Mucosa of descending colon (tissue), 3 donors: Measurements from ENCODE around the gene RHBDF2. TPM values are rescaled to one million over a fixed set of nuclear protein-coding genes. Genes with fewer than 3 reads are reported as not detected.

ENCODE experiments used
- ATAC-seq: fragments of 200-7000 bp; cut with Tn5 transposase; one replicate; pipeline ENCODE4 v1.9.1; 2020; ENCODE audit warnings: mild to moderate bottlenecking, moderate library complexity
- DNase-seq, 3 donors: peaks; one replicate each; pipeline ENCODE4 v3.0.0-alpha.2; 2020
- H3K36me3 ChIP-seq: fragments of 200-600 bp; one replicate; pipeline ENCODE4 v1.8.0; 2021; ENCODE audit warnings: low read depth, mild to moderate bottlenecking
- H3K4me1 ChIP-seq: fragments of 200-600 bp; one replicate; pipeline ENCODE4 v1.8.0; 2021; ENCODE audit warnings: low read depth, mild to moderate bottlenecking
- H3K4me3 ChIP-seq: fragments of 200-600 bp; one replicate; pipeline ENCODE4 v1.8.0; 2021; ENCODE audit warnings: mild to moderate bottlenecking
- H3K9me3 ChIP-seq: fragments of 200-600 bp; one replicate; pipeline ENCODE4 v1.8.0; 2021; ENCODE audit warnings: mild to moderate bottlenecking
- intact Hi-C, 2 donors: fragments of 100-400 bp; cut with DNase I in 1 of 2; cut with micrococcal nuclease in 1 of 2; formaldehyde crosslinking; loops; one replicate each; pipeline versions ENCODE4 v1.11.0 to v1.11.1; 2022; cut with DNase I, micrococcal nuclease
- total RNA-seq, 3 donors: library from RNA; stranded (reverse); fragmentation: NEBNext Ultra II Directional in 2 of 3; extraction: Animal tissue kit (Norgen Biotek cat#: 25700) in 2 of 3; gene quantifications; one replicate each; pipeline versions ENCODE4 v1.2.1 to v1.2.4, GENCODE V29; 2021 to 2023
- TF ChIP-seq, protein P1 (sequence below): fragments of 200-600 bp; IDR thresholded peaks from one replicate; pipeline ENCODE4 v1.8.0; 2022; ENCODE audit warnings: antibody characterized with exemption, mild to moderate bottlenecking
- donor health status: DM: no; HTN: no; CAD: no; lungs with moderate emphysema.
- donor health status: DM: no; HTN: no; CAD: no.
- donor health status: DM: no; HTN: yes; CAD: no.

RHBDF2 gene
- total RNA-seq, 3 donors from 2014 or later, result 11.2 to 20.8 (median 18.9) TPM

DNA sequence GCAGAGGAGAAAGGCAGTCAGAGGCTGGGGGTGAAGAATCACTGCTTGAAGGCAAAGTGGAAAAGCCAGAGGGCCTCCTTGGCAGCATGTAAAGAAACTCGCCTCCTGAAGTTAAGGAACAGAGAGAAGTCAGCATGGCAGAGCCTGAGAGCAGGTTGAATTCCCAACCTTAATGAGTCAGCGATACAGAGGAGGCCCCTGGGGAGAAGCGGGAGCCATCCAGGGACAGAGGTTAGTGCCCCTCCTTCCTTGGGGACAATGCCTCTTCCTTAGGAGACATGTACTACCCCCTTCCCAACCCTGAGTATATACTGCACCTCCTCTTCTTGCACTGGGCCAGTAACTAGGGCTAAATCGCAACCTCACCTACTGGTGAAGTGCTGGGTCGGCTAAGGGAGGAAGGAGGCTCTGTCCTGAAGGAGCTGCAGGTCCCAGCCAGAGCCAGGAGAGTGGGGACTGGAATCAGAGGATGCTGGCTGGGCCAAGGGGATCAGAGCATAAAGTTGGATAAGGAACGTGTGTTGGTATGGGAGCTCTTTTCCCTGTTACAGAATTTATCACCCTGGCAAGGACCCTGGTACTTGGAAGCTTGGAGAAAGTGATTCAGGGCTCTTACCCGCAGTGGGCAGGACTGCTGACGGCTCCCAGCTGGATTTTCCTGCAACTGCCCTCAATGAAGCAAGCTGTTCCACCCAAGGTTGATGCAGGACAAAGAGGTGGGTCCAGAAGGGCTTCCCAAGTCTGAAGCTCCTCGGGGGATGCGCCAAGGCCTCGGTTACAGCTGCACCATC lies 39.3 kb downstream of the RHBDF2 start:
- peak in 1 of 3 donors; percentile 31 for DNase-seq
- ATAC-seq, result no peak
- intact Hi-C loops, result no loop called here
- Histone ChIP-seq H3K36me3 (no peaks in the 10 kb centered on the region), H3K4me3 (no peak overlapping the region), H3K9me3 (no peaks in the 10 kb centered on the region), H3K4me1 (no peaks in the 10 kb centered on the region)
- TF ChIP-seq, protein P1, sequence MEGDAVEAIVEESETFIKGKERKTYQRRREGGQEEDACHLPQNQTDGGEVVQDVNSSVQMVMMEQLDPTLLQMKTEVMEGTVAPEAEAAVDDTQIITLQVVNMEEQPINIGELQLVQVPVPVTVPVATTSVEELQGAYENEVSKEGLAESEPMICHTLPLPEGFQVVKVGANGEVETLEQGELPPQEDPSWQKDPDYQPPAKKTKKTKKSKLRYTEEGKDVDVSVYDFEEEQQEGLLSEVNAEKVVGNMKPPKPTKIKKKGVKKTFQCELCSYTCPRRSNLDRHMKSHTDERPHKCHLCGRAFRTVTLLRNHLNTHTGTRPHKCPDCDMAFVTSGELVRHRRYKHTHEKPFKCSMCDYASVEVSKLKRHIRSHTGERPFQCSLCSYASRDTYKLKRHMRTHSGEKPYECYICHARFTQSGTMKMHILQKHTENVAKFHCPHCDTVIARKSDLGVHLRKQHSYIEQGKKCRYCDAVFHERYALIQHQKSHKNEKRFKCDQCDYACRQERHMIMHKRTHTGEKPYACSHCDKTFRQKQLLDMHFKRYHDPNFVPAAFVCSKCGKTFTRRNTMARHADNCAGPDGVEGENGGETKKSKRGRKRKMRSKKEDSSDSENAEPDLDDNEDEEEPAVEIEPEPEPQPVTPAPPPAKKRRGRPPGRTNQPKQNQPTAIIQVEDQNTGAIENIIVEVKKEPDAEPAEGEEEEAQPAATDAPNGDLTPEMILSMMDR, result no peak

DNA sequence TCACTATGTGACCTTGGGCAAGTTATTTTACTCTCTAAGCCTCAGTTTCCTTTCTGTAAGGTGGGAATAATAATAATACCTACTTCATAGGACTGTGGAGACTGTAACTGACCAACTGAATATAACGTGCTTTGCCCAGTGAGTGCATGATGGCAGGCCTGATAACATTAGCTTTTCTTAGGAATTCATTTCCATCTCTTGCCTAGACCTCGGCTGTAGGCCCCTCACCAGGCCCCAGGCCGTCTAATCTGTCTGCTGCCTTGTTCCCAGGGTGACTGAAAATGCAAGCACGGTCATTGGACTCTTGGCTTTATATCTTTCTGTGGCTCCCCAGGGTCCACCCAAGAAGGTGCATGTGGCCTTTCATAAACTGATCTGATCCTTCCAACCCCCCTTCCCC lies 41.5 kb downstream of the RHBDF2 start:
- intact Hi-C loops, result no loop called here
- ATAC-seq (no peak), DNase-seq (no peak)
- no peak overlapping the region for H3K4me3 ChIP-seq
- no peaks in the 10 kb centered on the region for H3K4me1 ChIP-seq
- no peaks in the 10 kb centered on the region for H3K36me3 ChIP-seq
- H3K9me3 ChIP-seq, result no peaks in the 10 kb centered on the region
- TF ChIP-seq, protein P1, result no peak

DNA sequence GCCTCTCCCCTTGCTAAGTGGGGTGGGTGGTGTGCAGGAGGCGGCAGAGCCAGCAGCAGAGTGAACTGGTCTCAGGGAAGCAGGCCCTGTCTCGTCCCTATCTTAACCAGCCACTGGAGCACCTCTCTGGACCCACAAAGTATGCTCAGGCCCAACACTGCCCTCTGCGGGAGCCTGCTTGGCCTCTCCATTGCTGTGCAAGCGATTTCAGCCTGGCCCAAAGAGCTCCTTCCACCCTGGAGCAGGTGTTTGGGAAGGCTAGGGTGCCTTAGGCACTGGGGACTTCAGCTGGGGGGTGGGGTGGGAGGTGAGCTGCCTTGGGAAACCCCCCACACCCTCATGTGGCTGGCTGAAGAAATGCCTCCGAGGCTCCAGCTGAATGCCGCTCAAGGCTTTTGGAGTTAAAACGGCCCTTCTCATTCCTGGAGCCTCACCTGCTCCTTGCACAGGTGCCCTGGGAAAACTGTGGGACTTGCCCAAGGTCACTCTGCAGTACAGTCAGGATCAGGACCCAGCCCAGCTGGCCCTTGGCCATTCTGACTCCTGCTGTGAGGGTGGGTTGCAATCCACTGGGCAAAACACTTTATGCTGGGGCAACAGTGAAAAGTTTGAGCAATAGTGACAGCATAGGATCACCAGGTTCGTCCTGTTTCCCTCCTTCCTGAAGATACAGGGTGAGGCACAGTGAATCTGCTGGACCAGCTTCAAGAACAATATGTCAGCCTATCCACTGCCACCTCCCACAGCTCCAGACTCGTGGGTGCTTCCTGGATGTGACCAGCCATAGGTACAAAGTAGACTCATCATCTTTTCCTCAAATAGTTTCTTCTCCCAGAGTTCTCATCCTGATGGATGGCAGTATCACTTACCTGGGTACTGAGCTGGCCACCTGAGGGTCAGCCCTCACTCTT lies 42.4 kb downstream of the RHBDF2 start:
- TF ChIP-seq, protein P1, result peak; percentile 14
- ATAC-seq (peak; percentile 79), DNase-seq (peak in 2 of 3 donors; percentile 69 to 71)
- Histone ChIP-seq H3K4me3 (no peak overlapping the region), H3K9me3 (no peaks in the 10 kb centered on the region), H3K4me1 (no peaks in the 10 kb centered on the region), H3K36me3 (no peaks in the 10 kb centered on the region)
- intact Hi-C loops, result no loop called here

DNA sequence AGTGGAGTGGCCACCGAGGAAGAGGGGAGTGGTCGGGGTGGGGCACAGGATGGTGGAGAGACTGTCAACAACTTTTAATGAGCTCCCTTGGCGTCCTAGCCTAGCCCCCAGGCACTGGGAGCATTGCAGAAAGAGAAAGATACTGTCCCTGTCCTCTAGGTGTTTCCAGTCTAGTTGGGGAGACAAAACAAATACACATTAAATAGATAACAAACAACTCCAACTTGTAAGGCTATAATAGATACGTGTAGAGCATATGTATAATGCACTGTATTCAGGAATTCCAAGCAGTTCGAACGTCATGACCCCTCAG lies 47.8 kb downstream of the RHBDF2 start:
- Histone ChIP-seq H3K4me3 (no peak overlapping the region), H3K36me3 (no peaks in the 10 kb centered on the region), H3K9me3 (no peaks in the 10 kb centered on the region), H3K4me1 (peaks cover 12% of the 10 kb centered on the region)
- TF ChIP-seq, protein P1, result no peak
- DNase-seq, result no peak
- no peak for ATAC-seq
- intact Hi-C loops, result no loop called here

DNA sequence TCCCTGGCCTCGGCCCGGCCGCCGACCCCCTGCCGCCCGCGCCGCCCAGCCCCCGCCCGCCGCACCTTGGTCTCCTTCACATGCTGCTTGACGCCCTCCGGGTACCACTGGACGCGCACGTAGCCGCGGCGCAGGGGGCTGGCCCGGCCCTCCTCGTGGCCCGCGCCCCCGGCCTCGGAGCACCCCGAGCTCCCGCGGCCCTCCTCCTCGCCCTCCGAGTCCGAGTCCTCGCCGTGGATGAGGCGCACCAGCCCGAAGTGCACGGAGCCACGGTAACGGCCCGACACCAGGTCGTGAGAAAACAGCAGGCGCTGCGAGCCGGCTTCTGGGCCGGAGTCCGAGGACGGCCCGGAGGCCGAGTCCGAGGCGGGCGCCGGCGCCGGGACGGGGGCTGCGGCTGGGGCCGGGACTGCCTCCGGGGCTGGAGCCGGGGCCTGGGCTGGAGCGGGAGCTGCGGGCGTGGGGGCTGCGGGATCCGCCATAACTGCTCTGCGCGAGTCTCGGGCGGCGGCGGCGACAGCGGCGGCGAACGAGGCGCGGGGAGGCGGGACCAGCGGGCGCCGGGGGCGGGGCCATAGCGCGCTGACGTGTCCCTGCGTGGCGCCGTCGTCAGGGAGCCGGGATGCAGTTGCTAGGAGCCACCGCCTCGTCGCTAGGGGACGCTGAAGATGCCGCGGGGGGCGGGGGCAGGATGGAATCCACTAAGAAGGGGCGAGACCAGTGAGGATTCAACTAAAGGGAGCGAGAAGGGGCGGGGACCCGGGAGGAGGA lies 48.4 kb downstream of the RHBDF2 start, which contains the start of gene UBE2O:
Gene UBE2O, minus strand, starts transcription at position 493 of the 771 bp plus-strand sequence. Its CDS starts 11 bp downstream, at position 482.
- H3K36me3 ChIP-seq, result no peaks in the 10 kb centered on the region
- ATAC-seq (peak; percentile 99), DNase-seq (peak; percentile 91 to 93 (median 92))
- H3K9me3 ChIP-seq, result no peaks in the 10 kb centered on the region
- TF ChIP-seq, protein P1, result peak; percentile 39
- intact Hi-C loops, result no loop called here
- peak within 1 kb of the TSS; percentile 84 for H3K4me3 ChIP-seq
- H3K4me1 ChIP-seq, result peaks cover 12% of the 10 kb centered on the region
